22Rv1 (cell line): Measurements from ENCODE around the gene GABRG2.

ENCODE experiments used
- CTCF ChIP-seq: fragments of 450-650 bp; IDR thresholded peaks from 2 replicates; pipeline ENCODE4 v1.5.1; 2017; ENCODE audit warnings: mild to moderate bottlenecking
- ZFX ChIP-seq: fragments of 450-650 bp; IDR thresholded peaks from 2 replicates; pipeline ENCODE4 v1.6.1; 2017; ENCODE audit warnings: antibody characterized with exemption, borderline replicate concordance

DNA sequence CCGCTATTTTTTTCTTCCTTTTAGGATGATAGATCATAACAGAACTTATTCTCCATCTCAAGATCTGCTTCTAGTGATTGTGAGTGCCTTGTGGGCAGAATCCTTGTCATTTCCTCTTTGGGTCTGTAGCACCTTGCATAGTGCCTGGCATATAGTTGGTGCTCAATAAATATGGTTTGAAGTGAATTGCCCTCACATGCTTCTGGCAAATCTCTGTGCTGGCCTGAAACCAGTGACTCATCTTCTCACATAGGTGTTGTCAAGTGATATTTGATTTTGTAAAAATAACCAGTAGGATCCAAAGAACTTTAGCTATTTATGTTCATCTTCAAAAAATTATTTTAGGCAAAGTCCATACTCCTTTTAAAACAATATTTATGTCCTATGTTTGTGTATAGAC lies 86.7 kb downstream of the GABRG2 start:
- TF ChIP-seq CTCF (no peak), ZFX (no peak)
